Activated B cell treated with CpG ODN at 0.5 μM for 24 hours (primary cell): ENCODE measurements around the gene PPP3R1. TPM values are rescaled to one million over a fixed set of nuclear protein-coding genes. Genes with fewer than 3 reads are reported as not detected.

Source experiments
- ATAC-seq: fragments of 200-7000 bp; cut with Tn5 transposase; one replicate; pipeline ENCODE4 v1.10.0; 2021; ENCODE audit warnings: low read depth, mild to moderate bottlenecking, moderate library complexity
- CTCF ChIA-PET: fragments of 350-600 bp; sonication (Branson Sonifier 250); formaldehyde crosslinking; loops from one replicate; lab custom pipeline; 2021; ENCODE audit warnings: antibody characterized with exemption; lab: Charles Lee
- POLR2A ChIA-PET: fragments of 350-600 bp; sonication (Branson Sonifier 250); formaldehyde crosslinking; loops from one replicate; lab custom pipeline; 2021; ENCODE audit warnings: antibody characterized with exemption; lab: Charles Lee
- DNase-seq: peaks from one replicate; pipeline ENCODE4 v3.0.0; 2022
- H3K27ac Mint-ChIP-seq: one replicate; pipeline ENCODE4 v1.8.0; 2020; ENCODE audit warnings: mixed read lengths
- H3K27me3 Mint-ChIP-seq: one replicate; pipeline ENCODE4 v1.8.0; 2021; ENCODE audit warnings: mixed read lengths
- H3K36me3 Mint-ChIP-seq: one replicate; pipeline ENCODE4 v1.8.0; 2021; ENCODE audit warnings: low read depth, mixed read lengths
- H3K4me1 Mint-ChIP-seq: one replicate; pipeline ENCODE4 v1.8.0; 2021; ENCODE audit warnings: mixed read lengths
- H3K4me3 Mint-ChIP-seq: one replicate; pipeline ENCODE4 v1.8.0; 2020; ENCODE audit warnings: mild to moderate bottlenecking, mixed read lengths
- H3K9me3 Mint-ChIP-seq: one replicate; pipeline ENCODE4 v1.8.0; 2020; ENCODE audit warnings: mixed read lengths
- intact Hi-C: fragments of 100-400 bp; cut with micrococcal nuclease; formaldehyde crosslinking; loops from one replicate; pipeline ENCODE4 v1.15.1; 2024
- total RNA-seq: library from RNA; stranded (reverse); gene quantifications from 2 replicates; pipeline ENCODE4 v1.2.3, GENCODE V29; 2022
- TF ChIP-seq, protein P1 (sequence below): fragments of 200-600 bp; IDR thresholded peaks from one replicate; pipeline ENCODE4 v1.8.0; 2022; ENCODE audit warnings: antibody characterized with exemption, mild to moderate bottlenecking

The PPP3R1 gene
- total RNA-seq, 1 donor from 2014 or later = 53.5 TPM

DNA sequence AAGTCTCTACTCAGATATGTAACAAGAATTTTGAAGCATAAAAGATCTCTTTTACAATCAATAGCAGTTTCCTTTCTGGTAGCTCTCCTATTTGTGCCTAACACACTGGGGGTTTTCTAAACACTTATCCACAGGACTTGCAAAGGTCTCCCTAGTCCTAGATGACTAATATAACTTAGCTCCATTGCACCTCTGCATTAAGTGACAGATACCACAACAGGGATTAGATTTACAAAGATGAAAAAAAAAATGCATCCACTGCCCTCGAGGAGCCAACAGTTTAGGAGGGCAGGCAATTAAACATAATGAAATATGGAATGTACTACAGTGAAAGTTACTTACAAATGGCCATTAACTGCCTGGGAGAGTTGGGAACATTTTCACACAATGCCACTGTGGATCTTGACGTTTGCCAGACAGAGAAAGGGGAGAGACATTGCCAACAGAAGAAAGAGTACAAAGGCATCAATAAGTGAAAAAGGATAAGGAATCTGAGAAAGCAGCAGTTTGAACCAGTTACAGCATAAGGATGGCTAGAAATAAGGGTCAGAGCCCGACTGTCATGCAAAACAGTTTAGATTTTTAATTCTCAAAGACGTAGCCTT lies 14.3 kb downstream of the PPP3R1 start:
- intact Hi-C loops = loop anchor here (2.0 kb wide), 1 partner anchor 13 kb away; no protein-coding TSS in a partner anchor
- Mint-ChIP-seq H3K27ac (peak overlapping the region; percentile 68), H3K27me3 (no peaks in the 10 kb centered on the region), H3K9me3 (no peaks in the 10 kb centered on the region), H3K4me1 (peaks cover 85% of the 10 kb centered on the region), H3K4me3 (peak overlapping the region; percentile 24), H3K36me3 (peaks cover 33% of the 10 kb centered on the region)
- DNase-seq (no peak), ATAC-seq (no peak)
- ChIA-PET CTCF (interaction anchor here (2.9 kb wide), 1 partner anchor 41 kb away, joined by 11 read pairs; no protein-coding TSS in a partner anchor), POLR2A (interaction anchor here (0.7 kb wide), 1 partner anchor 116 kb away, joined by 3 read pairs; no protein-coding TSS in a partner anchor)
- TF ChIP-seq, protein P1, sequence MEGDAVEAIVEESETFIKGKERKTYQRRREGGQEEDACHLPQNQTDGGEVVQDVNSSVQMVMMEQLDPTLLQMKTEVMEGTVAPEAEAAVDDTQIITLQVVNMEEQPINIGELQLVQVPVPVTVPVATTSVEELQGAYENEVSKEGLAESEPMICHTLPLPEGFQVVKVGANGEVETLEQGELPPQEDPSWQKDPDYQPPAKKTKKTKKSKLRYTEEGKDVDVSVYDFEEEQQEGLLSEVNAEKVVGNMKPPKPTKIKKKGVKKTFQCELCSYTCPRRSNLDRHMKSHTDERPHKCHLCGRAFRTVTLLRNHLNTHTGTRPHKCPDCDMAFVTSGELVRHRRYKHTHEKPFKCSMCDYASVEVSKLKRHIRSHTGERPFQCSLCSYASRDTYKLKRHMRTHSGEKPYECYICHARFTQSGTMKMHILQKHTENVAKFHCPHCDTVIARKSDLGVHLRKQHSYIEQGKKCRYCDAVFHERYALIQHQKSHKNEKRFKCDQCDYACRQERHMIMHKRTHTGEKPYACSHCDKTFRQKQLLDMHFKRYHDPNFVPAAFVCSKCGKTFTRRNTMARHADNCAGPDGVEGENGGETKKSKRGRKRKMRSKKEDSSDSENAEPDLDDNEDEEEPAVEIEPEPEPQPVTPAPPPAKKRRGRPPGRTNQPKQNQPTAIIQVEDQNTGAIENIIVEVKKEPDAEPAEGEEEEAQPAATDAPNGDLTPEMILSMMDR = no peak

DNA sequence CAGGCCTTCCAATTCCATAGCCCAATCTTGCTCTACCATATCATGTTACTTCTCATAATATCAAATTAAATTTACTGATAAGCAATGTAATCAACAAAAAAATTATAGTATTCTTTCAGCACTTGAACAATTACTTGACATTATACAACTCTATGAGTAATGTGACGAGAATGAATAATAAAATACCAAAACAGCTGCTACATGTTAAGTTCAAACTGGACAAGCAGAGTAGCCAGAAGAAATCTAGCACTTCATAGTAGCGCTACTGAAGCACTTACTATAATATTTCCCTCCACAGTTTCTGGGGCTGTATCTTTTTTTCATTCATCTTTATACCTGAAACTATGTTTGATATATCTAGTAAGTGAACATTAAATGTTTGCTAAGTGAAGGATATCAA lies 14.9 kb downstream of the PPP3R1 start:
- CTCF ChIA-PET = interaction anchor here (2.9 kb wide), 1 partner anchor 41 kb away, joined by 11 read pairs; no protein-coding TSS in a partner anchor
- H3K9me3 Mint-ChIP-seq = no peaks in the 10 kb centered on the region
- peaks cover 85% of the 10 kb centered on the region for H3K4me1 Mint-ChIP-seq
- no peak for ATAC-seq
- no peak overlapping the region for H3K27ac Mint-ChIP-seq
- no peaks in the 10 kb centered on the region for H3K27me3 Mint-ChIP-seq
- peaks cover 33% of the 10 kb centered on the region for H3K36me3 Mint-ChIP-seq
- TF ChIP-seq, protein P1 = no peak
- intact Hi-C loops = loop anchor here (2.0 kb wide), 1 partner anchor 13 kb away; no protein-coding TSS in a partner anchor
- POLR2A ChIA-PET = interaction anchor here (0.7 kb wide), 1 partner anchor 115 kb away, joined by 3 read pairs; no protein-coding TSS in a partner anchor
- no peak overlapping the region for H3K4me3 Mint-ChIP-seq
- no peak for DNase-seq

DNA sequence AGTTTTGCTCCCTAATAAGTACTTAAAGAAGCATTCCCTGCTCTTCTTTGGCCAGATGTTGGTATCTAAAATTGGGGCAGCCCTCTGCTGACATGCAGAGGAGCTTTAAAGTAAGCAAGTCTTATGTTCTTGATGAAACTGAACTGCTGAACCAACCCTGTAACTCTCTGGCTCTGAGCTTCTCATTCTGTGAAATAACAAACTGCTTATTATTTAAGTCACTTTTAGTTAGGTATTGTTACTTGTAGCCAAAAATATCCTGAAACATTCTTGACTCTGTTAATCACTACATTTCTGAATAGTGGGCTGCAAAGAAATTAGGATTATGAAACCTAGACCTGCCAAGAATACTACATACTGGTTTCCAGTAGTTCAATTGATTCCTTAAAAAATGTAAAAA lies 15.5 kb downstream of the PPP3R1 start:
- Mint-ChIP-seq H3K27me3 (no peaks in the 10 kb centered on the region), H3K4me3 (no peak overlapping the region), H3K36me3 (peaks cover 33% of the 10 kb centered on the region), H3K27ac (no peak overlapping the region), H3K4me1 (peaks cover 88% of the 10 kb centered on the region), H3K9me3 (no peaks in the 10 kb centered on the region)
- ATAC-seq = no peak
- TF ChIP-seq, protein P1 = no peak
- DNase-seq = no peak
- CTCF ChIA-PET = interaction anchor here (1.4 to 2.9 kb wide), 2 partner anchors 11 to 40 kb away, joined by 5 to 11 read pairs; no protein-coding TSS in a partner anchor
- POLR2A ChIA-PET = no interaction called here
- intact Hi-C loops = loop anchor here (2.0 kb wide), 1 partner anchor 14 kb away; no protein-coding TSS in a partner anchor

DNA sequence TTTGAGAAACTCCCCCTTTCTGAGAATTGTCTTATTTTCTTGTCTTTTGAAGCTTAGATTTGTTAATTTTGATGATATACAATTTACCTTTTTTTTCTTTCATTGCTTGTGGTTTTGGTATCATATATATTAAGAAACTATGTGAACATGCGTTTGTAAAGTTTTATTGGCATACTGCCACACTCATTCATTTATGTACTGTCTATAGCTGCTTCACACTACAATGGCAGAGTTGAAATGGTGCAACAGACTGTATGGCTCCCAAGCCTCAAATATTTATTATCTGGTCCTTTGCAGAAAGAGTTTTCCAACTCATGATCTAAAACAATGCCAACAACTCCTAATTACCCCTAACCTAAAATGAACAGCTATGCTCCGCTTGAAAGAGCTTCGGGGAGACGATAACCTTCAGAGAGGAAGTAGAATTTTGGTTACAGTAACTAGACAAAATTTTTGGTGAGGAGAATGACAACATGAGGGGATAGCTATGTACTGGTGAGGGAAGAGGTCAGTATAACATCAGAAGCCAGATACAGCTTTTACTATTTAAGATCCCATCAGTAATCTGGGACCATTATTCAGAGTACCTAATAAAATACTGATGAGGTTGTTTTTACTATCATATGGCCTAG lies 16.1 kb downstream of the PPP3R1 start:
- Mint-ChIP-seq H3K4me1 (peaks cover 90% of the 10 kb centered on the region), H3K27me3 (no peaks in the 10 kb centered on the region), H3K9me3 (no peaks in the 10 kb centered on the region), H3K27ac (peak overlapping the region; percentile 4), H3K4me3 (peak overlapping the region; percentile 2), H3K36me3 (peaks cover 30% of the 10 kb centered on the region)
- DNase-seq (no peak), ATAC-seq (peak; percentile 50)
- TF ChIP-seq, protein P1 = no peak
- ChIA-PET CTCF (interaction anchor here (1.4 to 2.9 kb wide), 2 partner anchors 11 to 40 kb away, joined by 5 to 11 read pairs; no protein-coding TSS in a partner anchor), POLR2A (interaction anchor here (0.8 kb wide), 1 partner anchor 14 kb away, joined by 3 read pairs; no protein-coding TSS in a partner anchor)
- intact Hi-C loops = loop anchor here (2.0 kb wide), 1 partner anchor 15 kb away; no protein-coding TSS in a partner anchor

DNA sequence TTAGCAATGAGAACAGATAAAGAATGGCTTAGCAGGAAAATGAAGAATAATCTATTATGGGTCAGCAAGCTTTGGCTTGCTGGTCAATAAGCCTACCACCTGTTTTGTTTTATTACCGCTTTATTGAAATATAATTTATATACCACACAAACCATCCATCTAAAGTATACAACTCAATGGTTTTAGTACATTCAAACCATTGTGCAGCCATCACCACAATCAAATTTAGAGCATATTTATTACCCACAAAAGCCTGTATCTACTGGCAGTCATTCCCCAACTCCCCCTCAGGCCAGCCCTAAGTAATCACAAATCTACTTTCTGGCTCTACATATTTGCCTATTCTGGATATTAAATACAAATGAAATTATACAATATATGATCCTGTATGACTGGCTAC lies 17.2 kb downstream of the PPP3R1 start:
- ChIA-PET POLR2A (no interaction called here), CTCF (interaction anchor here (0.9 kb wide), 1 partner anchor 9 kb away, joined by 5 read pairs; no protein-coding TSS in a partner anchor)
- no peak overlapping the region for H3K27ac Mint-ChIP-seq
- no peak overlapping the region for H3K4me3 Mint-ChIP-seq
- peaks cover 26% of the 10 kb centered on the region for H3K36me3 Mint-ChIP-seq
- intact Hi-C loops = no loop called here
- H3K9me3 Mint-ChIP-seq = no peaks in the 10 kb centered on the region
- TF ChIP-seq, protein P1 = no peak
- ATAC-seq = no peak
- peaks cover 91% of the 10 kb centered on the region for H3K4me1 Mint-ChIP-seq
- DNase-seq = no peak
- no peaks in the 10 kb centered on the region for H3K27me3 Mint-ChIP-seq
